Measurements from ENCODE around the gene CAMKMT. TPM values are rescaled to one million over a fixed set of nuclear protein-coding genes. Genes with fewer than 3 reads are reported as not detected.

The CAMKMT gene
- total RNA-seq, 2 experiments from 2014 or later: 11.9 to 13.9 TPM

- DNase-seq (no peak), ATAC-seq (ENCODE audit: poor library complexity) (no peak)
- TF ChIP-seq CTCF (IDR thresholded peaks at IDR 0.05): no peak
- no peaks in the 10 kb centered on the region for H3K9me3 ChIP-seq (ENCODE audit: control insufficient read depth in 1 of 2, insufficient read depth in 1 of 2, low read length in 2 of 2)
- H3K27ac ChIP-seq (ENCODE audit: low read depth in 1 of 2, low read length in 2 of 2): no peak overlapping the region
- H3K4me3 ChIP-seq (ENCODE audit: low read length): no peak overlapping the region
- intact Hi-C loops (cut with DNase I, micrococcal nuclease): no loop called here
- Mint-ChIP-seq H3K9me3 (peaks cover 2% of the 10 kb centered on the region), H3K27ac (no peak overlapping the region), H3K4me3 (no peak overlapping the region), H3K4me1 (ENCODE audit: low read depth) (no peaks in the 10 kb centered on the region), H3K36me3 (ENCODE audit: low read depth) (peaks cover 31% of the 10 kb centered on the region), H3K27me3 (no peaks in the 10 kb centered on the region)
- ChIA-PET CTCF (no interaction called here), POLR2A (no interaction called here)
- H3K4me1 ChIP-seq (ENCODE audit: insufficient read depth, low read length): no peaks in the 10 kb centered on the region
- H3K36me3 ChIP-seq (ENCODE audit: insufficient read depth, low read length): no peaks in the 10 kb centered on the region
- no peaks in the 10 kb centered on the region for H3K27me3 ChIP-seq (ENCODE audit: control insufficient read depth in 1 of 2, insufficient read depth in 2 of 2, low read length in 2 of 2)
Measured at GRCh38 chr2:44632931-44633689, 271.4 kb downstream of the CAMKMT start.

GRCh38 chr2:44635725-44636124 lies 274.0 kb downstream of the CAMKMT start:
- H3K36me3 Mint-ChIP-seq (ENCODE audit: low read depth): peaks cover 30% of the 10 kb centered on the region
- H3K27me3 Mint-ChIP-seq: no peaks in the 10 kb centered on the region
- DNase-seq (no peak), ATAC-seq (ENCODE audit: poor library complexity) (no peak)
- intact Hi-C loops (cut with DNase I, micrococcal nuclease): no loop called here
- H3K27ac Mint-ChIP-seq: no peak overlapping the region
- H3K27me3 ChIP-seq (ENCODE audit: control insufficient read depth in 1 of 2, insufficient read depth in 2 of 2, low read length in 2 of 2): no peaks in the 10 kb centered on the region
- H3K9me3 ChIP-seq (ENCODE audit: control insufficient read depth in 1 of 2, insufficient read depth in 1 of 2, low read length in 2 of 2): no peaks in the 10 kb centered on the region
- H3K4me1 ChIP-seq (ENCODE audit: insufficient read depth, low read length): no peaks in the 10 kb centered on the region
- H3K9me3 Mint-ChIP-seq: no peaks in the 10 kb centered on the region
- TF ChIP-seq CTCF (IDR thresholded peaks at IDR 0.05): no peak
- H3K27ac ChIP-seq (ENCODE audit: low read depth in 1 of 2, low read length in 2 of 2): no peak overlapping the region
- H3K36me3 ChIP-seq (ENCODE audit: insufficient read depth, low read length): no peaks in the 10 kb centered on the region
- no peak overlapping the region for H3K4me3 Mint-ChIP-seq
- no peaks in the 10 kb centered on the region for H3K4me1 Mint-ChIP-seq (ENCODE audit: low read depth)
- ChIA-PET CTCF (no interaction called here), POLR2A (no interaction called here)
- no peak overlapping the region for H3K4me3 ChIP-seq (ENCODE audit: low read length)

GRCh38 chr2:44638649-44639048 lies 276.9 kb downstream of the CAMKMT start:
- Histone ChIP-seq H3K27me3 (ENCODE audit: control insufficient read depth in 1 of 2, insufficient read depth in 2 of 2, low read length in 2 of 2) (no peaks in the 10 kb centered on the region), H3K4me3 (ENCODE audit: low read length) (no peak overlapping the region), H3K9me3 (ENCODE audit: control insufficient read depth in 1 of 2, insufficient read depth in 1 of 2, low read length in 2 of 2) (no peaks in the 10 kb centered on the region), H3K36me3 (ENCODE audit: insufficient read depth, low read length) (no peaks in the 10 kb centered on the region), H3K27ac (ENCODE audit: low read depth in 1 of 2, low read length in 2 of 2) (no peak overlapping the region), H3K4me1 (ENCODE audit: insufficient read depth, low read length) (no peaks in the 10 kb centered on the region)
- DNase-seq (no peak), ATAC-seq (ENCODE audit: poor library complexity) (no peak)
- intact Hi-C loops (cut with DNase I, micrococcal nuclease): no loop called here
- no peaks in the 10 kb centered on the region for H3K27me3 Mint-ChIP-seq
- H3K4me1 Mint-ChIP-seq (ENCODE audit: low read depth): no peaks in the 10 kb centered on the region
- CTCF ChIA-PET: no interaction called here
- no peak overlapping the region for H3K27ac Mint-ChIP-seq
- no peak overlapping the region for H3K4me3 Mint-ChIP-seq
- H3K36me3 Mint-ChIP-seq (ENCODE audit: low read depth): peaks cover 5% of the 10 kb centered on the region
- TF ChIP-seq CTCF (IDR thresholded peaks at IDR 0.05): no peak
- POLR2A ChIA-PET: no interaction called here
- H3K9me3 Mint-ChIP-seq: no peaks in the 10 kb centered on the region
